Measurements from ENCODE around the gene ARNT2.

The ARNT2 gene

GRCh38 chr15:80478075-80478474 is 73.9 kb downstream of the ARNT2 start:
- Histone ChIP-seq H3F3A (ENCODE audit: insufficient read depth, low read length) (no peaks in the 10 kb centered on the region), H3K9me2 (ENCODE audit: low read depth, low read length) (no peaks in the 10 kb centered on the region), H3K9ac (ENCODE audit: low read length) (no peak overlapping the region), H3K9me3 (ENCODE audit: low read length) (no peaks in the 10 kb centered on the region), H3K79me2 (ENCODE audit: insufficient read depth, low read length) (no peaks in the 10 kb centered on the region), H3K4me1 (ENCODE audit: insufficient read depth, low read length, severe bottlenecking) (no peaks in the 10 kb centered on the region), H3K27ac (ENCODE audit: low read depth, low read length, poor library complexity, severe bottlenecking) (no peak overlapping the region), H3K4me2 (ENCODE audit: low read length) (no peak overlapping the region), H2AFZ (ENCODE audit: low read length) (no peak overlapping the region), H3K36me3 (ENCODE audit: insufficient read depth, low read length) (no peaks in the 10 kb centered on the region), H3K27me3 (ENCODE audit: insufficient read depth, low read length) (no peaks in the 10 kb centered on the region), H3K4me3 (ENCODE audit: low read depth, low read length, poor library complexity, severe bottlenecking) (no peak overlapping the region), H4K20me1 (ENCODE audit: insufficient read depth, low read length) (no peaks in the 10 kb centered on the region)
- no peak for TF ChIP-seq CTCF (IDR thresholded peaks at IDR 0.05; ENCODE audit: low read length)
- no peak for TF ChIP-seq EZH2 (IDR thresholded peaks at IDR 0.05; ENCODE audit: borderline replicate concordance, low read length)

- Histone ChIP-seq H4K20me1 (ENCODE audit: insufficient read depth, low read length) (no peaks in the 10 kb centered on the region), H3K4me1 (ENCODE audit: insufficient read depth, low read length, severe bottlenecking) (no peaks in the 10 kb centered on the region)
Measured at GRCh38 chr15:80479191-80479590, 75.0 kb downstream of the ARNT2 start.

GRCh38 chr15:80480171-80480811 is 76.1 kb downstream of the ARNT2 start:
- Histone ChIP-seq H3K79me2 (ENCODE audit: insufficient read depth, low read length) (no peaks in the 10 kb centered on the region), H3K4me1 (ENCODE audit: insufficient read depth, low read length, severe bottlenecking) (no peaks in the 10 kb centered on the region), H3K4me3 (ENCODE audit: low read depth, low read length, poor library complexity, severe bottlenecking) (no peak overlapping the region), H4K20me1 (ENCODE audit: insufficient read depth, low read length) (no peaks in the 10 kb centered on the region), H3K9ac (ENCODE audit: low read length) (no peak overlapping the region), H3K27ac (ENCODE audit: low read depth, low read length, poor library complexity, severe bottlenecking) (no peak overlapping the region), H3F3A (ENCODE audit: insufficient read depth, low read length) (no peaks in the 10 kb centered on the region), H3K9me2 (ENCODE audit: low read depth, low read length) (no peaks in the 10 kb centered on the region), H3K4me2 (ENCODE audit: low read length) (no peak overlapping the region), H3K36me3 (ENCODE audit: insufficient read depth, low read length) (no peaks in the 10 kb centered on the region), H3K9me3 (ENCODE audit: low read length) (no peaks in the 10 kb centered on the region), H2AFZ (ENCODE audit: low read length) (no peak overlapping the region), H3K27me3 (ENCODE audit: insufficient read depth, low read length) (no peaks in the 10 kb centered on the region)
- TF ChIP-seq EZH2 (IDR thresholded peaks at IDR 0.05; ENCODE audit: borderline replicate concordance, low read length) = no peak
- no peak for TF ChIP-seq CTCF (IDR thresholded peaks at IDR 0.05; ENCODE audit: low read length)

More at GRCh38 chr15:80479191-80479590, 75.0 kb downstream of the ARNT2 start:
- Histone ChIP-seq H2AFZ (ENCODE audit: low read length) (no peak overlapping the region), H3K4me2 (ENCODE audit: low read length) (no peak overlapping the region), H3K27ac (ENCODE audit: low read depth, low read length, poor library complexity, severe bottlenecking) (no peak overlapping the region), H3K9ac (ENCODE audit: low read length) (no peak overlapping the region), H3K4me3 (ENCODE audit: low read depth, low read length, poor library complexity, severe bottlenecking) (no peak overlapping the region), H3K79me2 (ENCODE audit: insufficient read depth, low read length) (no peaks in the 10 kb centered on the region), H3K9me3 (ENCODE audit: low read length) (no peaks in the 10 kb centered on the region), H3K9me2 (ENCODE audit: low read depth, low read length) (no peaks in the 10 kb centered on the region), H3K27me3 (ENCODE audit: insufficient read depth, low read length) (no peaks in the 10 kb centered on the region), H3K36me3 (ENCODE audit: insufficient read depth, low read length) (no peaks in the 10 kb centered on the region), H3F3A (ENCODE audit: insufficient read depth, low read length) (no peaks in the 10 kb centered on the region)
- TF ChIP-seq EZH2 (IDR thresholded peaks at IDR 0.05; ENCODE audit: borderline replicate concordance, low read length) = no peak
- no peak for TF ChIP-seq CTCF (IDR thresholded peaks at IDR 0.05; ENCODE audit: low read length)

Data from OCI-LY1 (cell line).